HCT116 (cell line): Measurements from ENCODE around the gene TPH1. TPM values are rescaled to one million over a fixed set of nuclear protein-coding genes. Genes with fewer than 3 reads are reported as not detected.

Experiments used
- ATAC-seq: fragments of 200-7000 bp; cut with Tn5 transposase; 2 replicates; pipeline ENCODE4 v1.9.1; 2020; ENCODE audit warnings: mild to moderate bottlenecking, moderate library complexity
- BruUV-seq: library from RNA; stranded (reverse); fragments of 400-500 nt; replicated peaks from 2 replicates; lab custom pipeline; 2021; lab: Mats Ljungman, UMichigan
- CTCF ChIA-PET: fragments of 300-600 bp; sonication (Branson Sonifier 250); formaldehyde crosslinking; loops from one replicate; lab custom pipeline; 2021; ENCODE audit warnings: antibody characterized with exemption; lab: Charles Lee
- POLR2A ChIA-PET: fragments of 300-600, 350-600 bp; sonication (Branson Sonifier 250); formaldehyde crosslinking; loops from one replicate; lab custom pipeline; 2021; ENCODE audit warnings: antibody characterized with exemption; lab: Charles Lee
- RAD21 ChIA-PET, 2 experiments: fragments of 300-600 bp; sonication (Branson Sonifier 250); formaldehyde crosslinking; loops; one replicate each; lab custom pipeline; 2023; ENCODE audit warnings: low total read pairs in 2 of 2; ENCODE audit not compliant: uncharacterized antibody in 2 of 2, unreplicated experiment in 2 of 2, low non-redundant PET in 1 of 2; lab: Charles Lee
- DNase-seq: peaks from one replicate; pipeline ENCODE4 v3.0.0-alpha.2; 2010; ENCODE audit warnings: low read depth, low spot score
- H2AFZ ChIP-seq: fragments of 200-600 bp; shearing (Covaris generic), sonication (generic); 2 replicates; pipeline ENCODE4 v1.6.1; 2017; ENCODE audit warnings: low read depth, mixed run types, mixed read lengths, antibody characterized with exemption, low read length; ENCODE audit not compliant: poor library complexity, severe bottlenecking
- H3K27ac ChIP-seq: 2 replicates; pipeline ENCODE4 v1.5.1; 2012; ENCODE audit warnings: low read depth, low read length
- H3K27me3 ChIP-seq: fragments of 200-600 bp; sonication (generic); 2 replicates; pipeline ENCODE4 v1.6.1; 2016; ENCODE audit warnings: mixed run types, low read length, mixed read lengths; ENCODE audit not compliant: insufficient read depth
- H3K36me3 ChIP-seq, 2 experiments: fragments of 200-500 bp in 1 of 2; fragments of 200-600 bp in 1 of 2; sonication (Bioruptor generic) in 1 of 2; sonication (generic) in 1 of 2; 2 replicates each; pipeline versions ENCODE4 v1.5.1 to v1.6.1; 2014 to 2016; ENCODE audit warnings: low read length in 2 of 2, inconsistent platforms in 1 of 2, mixed read lengths in 1 of 2, mixed run types in 1 of 2; ENCODE audit not compliant: insufficient read depth in 2 of 2, control insufficient read depth in 1 of 2
- H3K4me1 ChIP-seq, 2 experiments: fragments of 200-600 bp in 1 of 2; sonication (generic) in 1 of 2; 2 replicates each; pipeline versions ENCODE4 v1.5.1 to v1.6.1; 2012 to 2017; ENCODE audit warnings: low read length in 2 of 2, inconsistent platforms in 1 of 2, mild to moderate bottlenecking in 1 of 2, mixed read lengths in 1 of 2, mixed run types in 1 of 2, moderate library complexity in 1 of 2; ENCODE audit not compliant: insufficient read depth in 2 of 2, control insufficient read depth in 1 of 2
- H3K4me2 ChIP-seq: fragments of 200-600 bp; sonication (generic); 2 replicates; pipeline ENCODE4 v1.6.1; 2017; ENCODE audit warnings: mixed run types, low read length, mixed read lengths
- H3K4me3 ChIP-seq, 2 experiments: fragments of 200-600 bp in 1 of 2; sonication (generic) in 1 of 2; replicated peaks in 1 of 2; 2 replicates each; pipeline ENCODE4 v1.5.1; 2011 to 2016; ENCODE audit warnings: low read length in 2 of 2, control low read depth in 1 of 2, low read depth in 1 of 2, mild to moderate bottlenecking in 1 of 2, mixed read lengths in 1 of 2, mixed run types in 1 of 2
- H3K79me2 ChIP-seq: fragments of 200-600 bp; sonication (generic); 2 replicates; pipeline ENCODE4 v1.6.1; 2017; ENCODE audit warnings: mild to moderate bottlenecking, mixed run types, low read length, moderate library complexity, mixed read lengths; ENCODE audit not compliant: insufficient read depth
- H3K9ac ChIP-seq: fragments of 200-600 bp; sonication (generic); 2 replicates; pipeline ENCODE4 v1.6.1; 2016; ENCODE audit warnings: low read length, mixed read lengths
- H3K9me2 ChIP-seq: fragments of 200-600 bp; sonication (generic), shearing (Covaris generic); 2 replicates; pipeline ENCODE4 v1.6.1; 2017; ENCODE audit warnings: mixed run types, mild to moderate bottlenecking, moderate library complexity; ENCODE audit not compliant: insufficient read depth
- H3K9me3 ChIP-seq, 2 experiments: fragments of 200-500 bp in 1 of 2; fragments of 200-600 bp in 1 of 2; sonication (Bioruptor generic) in 1 of 2; sonication (generic) in 1 of 2; 2 replicates each; pipeline ENCODE4 v1.6.1; 2014 to 2017; ENCODE audit warnings: low read length in 2 of 2, mixed read lengths in 2 of 2, inconsistent platforms in 1 of 2, low read depth in 1 of 2, mild to moderate bottlenecking in 1 of 2, mixed run types in 1 of 2, moderate library complexity in 1 of 2; ENCODE audit not compliant: control insufficient read depth in 1 of 2, insufficient read depth in 1 of 2
- H4K20me1 ChIP-seq: fragments of 200-600 bp; sonication (generic), shearing (Covaris generic); 2 replicates; pipeline ENCODE4 v1.6.1; 2017; ENCODE audit warnings: mixed run types, mild to moderate bottlenecking, moderate library complexity; ENCODE audit not compliant: insufficient read depth
- ATF3 ChIP-seq: IDR thresholded peaks from 2 replicates; pipeline ENCODE4 v1.6.1; 2012
- CBX3 ChIP-seq: IDR thresholded peaks from 2 replicates; pipeline ENCODE4 v1.6.1; 2012; ENCODE audit warnings: low read depth
- CEBPB ChIP-seq: IDR thresholded peaks from 2 replicates; pipeline ENCODE4 v1.6.1; 2012; ENCODE audit warnings: low read depth
- CTCF ChIP-seq, 3 experiments: fragments of 200-600 bp in 1 of 3; sonication (generic) in 1 of 3; IDR thresholded peaks in 2 of 3; conservative IDR thresholded peaks in 1 of 3; 2 replicates each; pipeline ENCODE4 v1.5.1; 2012 to 2017; ENCODE audit warnings: low read depth in 2 of 3, low read length in 2 of 3, antibody characterized with exemption in 1 of 3, borderline replicate concordance in 1 of 3, control low read depth in 1 of 3, mild to moderate bottlenecking in 1 of 3, mixed read lengths in 1 of 3, mixed run types in 1 of 3, moderate library complexity in 1 of 3; ENCODE audit not compliant: insufficient read depth in 1 of 3
- EGR1 ChIP-seq: IDR thresholded peaks from 2 replicates; pipeline ENCODE4 v1.6.1; 2012; ENCODE audit warnings: low read depth
- ELF1 ChIP-seq: IDR thresholded peaks from 2 replicates; pipeline ENCODE4 v1.6.1; 2012; ENCODE audit warnings: low read depth, borderline replicate concordance
- EZH2 ChIP-seq: fragments of 200-600 bp; sonication (generic); IDR thresholded peaks from 2 replicates; pipeline ENCODE4 v1.6.1; 2017; ENCODE audit warnings: antibody characterized with exemption, mixed run types
- EZH2phosphoT487 ChIP-seq: fragments of 200-600 bp; IDR thresholded peaks from 2 replicates; pipeline ENCODE4 v1.6.1; 2018; ENCODE audit warnings: antibody characterized with exemption, borderline replicate concordance
- JUND ChIP-seq: IDR thresholded peaks from 2 replicates; pipeline ENCODE4 v1.6.1; 2012
- POLR2A ChIP-seq: IDR thresholded peaks from 2 replicates; pipeline ENCODE4 v1.7.0; 2011; ENCODE audit warnings: borderline replicate concordance; ENCODE audit not compliant: insufficient read depth, insufficient read length; ENCODE audit errors: extremely low read depth
- SIN3A ChIP-seq: IDR thresholded peaks from 2 replicates; pipeline ENCODE4 v1.6.1; 2012; ENCODE audit warnings: low read depth
- SRF ChIP-seq: IDR thresholded peaks from 2 replicates; pipeline ENCODE4 v1.6.1; 2012; ENCODE audit warnings: low read depth
- YY1 ChIP-seq: IDR thresholded peaks from 2 replicates; pipeline ENCODE4 v1.6.1; 2011; ENCODE audit warnings: low read length, low read depth, moderate library complexity, mild to moderate bottlenecking; ENCODE audit not compliant: insufficient replicate concordance; ENCODE audit errors: extremely low read depth
- ZFX ChIP-seq: fragments of 450-650 bp; IDR thresholded peaks from 2 replicates; pipeline ENCODE4 v1.6.1; 2017
- ZNF274 ChIP-seq: fragments of 200-500 bp; sonication (Bioruptor generic); IDR thresholded peaks from 2 replicates; pipeline ENCODE4 v1.6.1; 2014; ENCODE audit warnings: mild to moderate bottlenecking, low read depth, low read length, inconsistent platforms
- intact Hi-C: fragments of 100-400 bp; cut with micrococcal nuclease; formaldehyde crosslinking; loops from 2 replicates; pipeline ENCODE4 v1.10.0; 2022
- total RNA-seq: library from RNA; stranded (reverse); gene quantifications from one replicate; pipeline ENCODE4 v1.2.1, GENCODE V29; 2021; ENCODE audit not compliant: unreplicated experiment
- TF ChIP-seq, protein P1 (sequence below): IDR thresholded peaks from 2 replicates; pipeline ENCODE4 v1.6.1; 2011; ENCODE audit warnings: mild to moderate bottlenecking, low read length, moderate library complexity; ENCODE audit not compliant: insufficient replicate concordance; ENCODE audit errors: extremely low read depth

Gene TPH1
- total RNA-seq, 1 experiment from 2014 or later: 0.42 TPM

DNA sequence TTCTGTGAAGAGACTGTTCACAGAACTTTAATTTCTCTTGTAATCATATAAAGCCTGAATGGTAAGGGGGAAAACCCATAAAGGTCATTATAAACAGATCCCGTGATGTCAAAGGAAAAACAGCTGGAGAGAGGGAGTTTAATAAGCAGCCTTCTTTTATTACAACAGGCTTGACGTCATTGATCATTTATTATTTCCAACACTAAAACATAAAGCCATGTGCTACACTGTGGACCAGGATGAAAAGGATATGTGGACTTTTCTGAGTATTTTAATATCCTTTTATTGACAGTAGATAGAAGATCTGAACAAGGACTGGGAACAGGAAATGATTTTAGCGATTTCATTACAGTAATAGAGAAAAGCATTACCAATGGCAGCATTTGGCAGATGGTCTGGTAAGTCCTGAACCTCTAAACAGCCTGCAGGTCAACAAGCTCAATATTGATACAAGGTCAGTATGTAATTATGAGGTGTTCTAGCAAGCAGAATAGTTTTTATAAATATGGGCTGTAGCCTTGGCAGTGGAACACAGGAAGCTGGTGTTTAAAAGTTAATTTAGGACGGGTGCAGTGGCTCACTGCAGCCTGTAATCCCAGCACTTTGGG is 25.1 kb upstream of the TPH1 start (continued):
- TF ChIP-seq EZH2 (no peak), SRF (no peak), CBX3 (no peak), EGR1 (no peak)

DNA sequence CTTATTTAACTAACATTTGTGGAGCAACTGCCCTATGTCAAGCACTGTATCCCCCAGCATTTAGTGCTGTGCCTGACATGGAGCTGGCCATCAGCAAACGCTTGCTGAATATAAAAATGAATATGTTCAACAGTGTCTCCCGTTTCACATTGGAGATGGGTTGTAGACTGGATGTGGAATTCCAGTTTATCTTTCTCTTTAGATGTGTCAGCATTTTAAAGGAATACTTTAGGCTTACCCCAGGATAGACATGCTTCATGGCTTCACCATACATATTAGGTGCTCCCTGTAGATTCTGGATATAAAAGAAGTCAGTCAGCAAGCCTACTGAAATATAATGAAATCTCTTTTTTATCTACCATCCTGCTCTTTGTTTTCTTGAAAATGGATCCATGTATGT is 21.3 kb upstream of the TPH1 start:
- no peak for DNase-seq
- H3K4me3 ChIP-seq: no peak overlapping the region
- H3K9me3 ChIP-seq: no peaks in the 10 kb centered on the region
- CTCF ChIA-PET: no interaction called here
- no peaks in the 10 kb centered on the region for H3K27me3 ChIP-seq
- BruUV-seq: no TSS peak
- intact Hi-C loops: no loop called here
- TF ChIP-seq ATF3 (no peak), CBX3 (no peak), CEBPB (no peak), POLR2A (no peak), EZH2 (no peak), EZH2phosphoT487 (no peak), SRF (no peak), YY1 (no peak), ELF1 (no peak), CTCF (IDR thresholded peaks at IDR 0.05 in 2 of 3, conservative IDR thresholded peaks at IDR 0.05 in 1 of 3; ENCODE audit: borderline replicate concordance in 1 of 3, insufficient read depth in 1 of 3, low read depth in 2 of 3, low read length in 2 of 3) (no peak), ZFX (no peak), ZNF274 (no peak), JUND (no peak), SIN3A (no peak)
- TF ChIP-seq, protein P1, sequence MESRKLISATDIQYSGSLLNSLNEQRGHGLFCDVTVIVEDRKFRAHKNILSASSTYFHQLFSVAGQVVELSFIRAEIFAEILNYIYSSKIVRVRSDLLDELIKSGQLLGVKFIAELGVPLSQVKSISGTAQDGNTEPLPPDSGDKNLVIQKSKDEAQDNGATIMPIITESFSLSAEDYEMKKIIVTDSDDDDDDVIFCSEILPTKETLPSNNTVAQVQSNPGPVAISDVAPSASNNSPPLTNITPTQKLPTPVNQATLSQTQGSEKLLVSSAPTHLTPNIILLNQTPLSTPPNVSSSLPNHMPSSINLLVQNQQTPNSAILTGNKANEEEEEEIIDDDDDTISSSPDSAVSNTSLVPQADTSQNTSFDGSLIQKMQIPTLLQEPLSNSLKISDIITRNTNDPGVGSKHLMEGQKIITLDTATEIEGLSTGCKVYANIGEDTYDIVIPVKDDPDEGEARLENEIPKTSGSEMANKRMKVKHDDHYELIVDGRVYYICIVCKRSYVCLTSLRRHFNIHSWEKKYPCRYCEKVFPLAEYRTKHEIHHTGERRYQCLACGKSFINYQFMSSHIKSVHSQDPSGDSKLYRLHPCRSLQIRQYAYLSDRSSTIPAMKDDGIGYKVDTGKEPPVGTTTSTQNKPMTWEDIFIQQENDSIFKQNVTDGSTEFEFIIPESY: no peak
- TF ChIP-seq, all 23 proteins: peak for 0
- no peaks in the 10 kb centered on the region for H3K4me1 ChIP-seq
- H2AFZ ChIP-seq: no peak overlapping the region
- no peak for ATAC-seq
- POLR2A ChIA-PET: no interaction called here
- H3K36me3 ChIP-seq: no peaks in the 10 kb centered on the region
- H3K4me2 ChIP-seq: no peak overlapping the region
- RAD21 ChIA-PET: no interaction called here
- no peaks in the 10 kb centered on the region for H3K79me2 ChIP-seq
- H3K27ac ChIP-seq: no peak overlapping the region
- H3K9ac ChIP-seq: no peak overlapping the region
- no peaks in the 10 kb centered on the region for H3K9me2 ChIP-seq
- no peaks in the 10 kb centered on the region for H4K20me1 ChIP-seq
